ENCODE data around the gene C16orf87.

Gene C16orf87

GRCh38 chr16:46753015-46753414, 78.0 kb downstream of the C16orf87 start:
- DNase-seq = no peak

- no peak for DNase-seq
Observed at GRCh38 chr16:46751381-46751780, 79.6 kb downstream of the C16orf87 start.

- DNase-seq = no peak
Observed at GRCh38 chr16:46748775-46749705, 81.9 kb downstream of the C16orf87 start.

GRCh38 chr16:46747777-46748651, 83.0 kb downstream of the C16orf87 start, which contains the start of gene MYLK3:
TSS of gene MYLK3 (minus strand) at chr16:46748344. CDS start at chr16:46748193, 151 bp downstream.
- no peak for DNase-seq

- no peak for DNase-seq
Observed at GRCh38 chr16:46746821-46747776, 83.9 kb downstream of the C16orf87 start.

All from activated CD4-positive, alpha-beta T cell treated with anti-CD3 and anti-CD28 coated beads, Interleukin-2, amount 50 U/mL, for 1 hour (primary cell).